HG02623 (cell line): ENCODE results near the gene NMT1.

ENCODE experiments used
- ATAC-seq: cut with Tn5 transposase; IDR thresholded peaks from one replicate; pipeline ENCODE4 v1.9.1; 2021; ENCODE audit warnings: moderate library complexity; ENCODE audit not compliant: unreplicated experiment

NMT1 gene

DNA sequence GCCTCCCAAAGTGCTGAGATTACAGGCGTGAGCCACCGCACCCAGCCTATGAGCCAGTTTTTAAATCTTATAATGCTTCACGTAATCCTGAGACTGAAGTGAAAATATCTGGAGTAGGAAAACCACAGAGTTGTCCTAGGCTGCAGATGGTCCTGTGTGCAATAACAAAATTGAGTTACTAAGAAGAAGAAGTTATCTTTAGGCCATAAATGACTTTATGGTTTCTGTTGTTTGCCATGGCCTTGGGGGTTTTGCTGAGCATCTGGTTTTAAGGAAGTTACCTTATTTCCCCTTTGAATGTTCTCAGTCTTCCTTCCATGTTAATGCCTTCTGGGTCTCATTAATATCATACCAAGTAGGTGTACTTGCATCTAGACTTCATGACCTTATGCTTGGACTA is 16.5 kb downstream of the NMT1 start:
- ATAC-seq, result no peak

DNA sequence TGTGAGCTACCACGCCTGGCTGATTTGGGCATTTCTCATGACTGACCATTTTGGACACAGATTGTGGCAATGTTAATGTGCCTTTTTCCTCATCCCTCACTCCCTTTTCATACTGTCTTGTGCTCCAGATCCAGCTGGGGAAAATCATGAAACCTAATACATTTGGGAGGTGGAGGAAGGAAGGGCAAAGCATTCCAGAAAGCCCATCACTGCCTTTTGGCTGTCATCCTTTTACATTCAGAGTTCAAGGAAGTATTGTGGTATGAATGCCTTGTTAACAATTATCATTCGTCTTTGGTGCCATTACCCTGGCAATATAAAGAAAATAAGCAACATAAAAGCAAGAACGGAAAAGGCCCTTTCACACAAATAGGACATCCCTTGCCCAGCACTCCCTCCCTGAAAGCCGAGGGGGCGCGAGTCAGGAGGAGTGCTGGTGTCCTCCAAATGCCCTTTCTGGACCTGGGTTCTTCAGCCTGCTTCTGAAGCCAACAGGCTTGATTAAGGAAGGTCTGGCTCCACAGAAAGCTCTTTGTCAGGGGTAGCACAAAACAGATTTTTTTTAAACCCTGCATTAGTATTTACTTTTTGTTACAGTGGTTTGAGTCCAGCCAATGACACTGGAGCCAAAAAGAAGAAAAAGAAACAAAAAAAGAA is 20.1 kb downstream of the NMT1 start:
- no peak for ATAC-seq

DNA sequence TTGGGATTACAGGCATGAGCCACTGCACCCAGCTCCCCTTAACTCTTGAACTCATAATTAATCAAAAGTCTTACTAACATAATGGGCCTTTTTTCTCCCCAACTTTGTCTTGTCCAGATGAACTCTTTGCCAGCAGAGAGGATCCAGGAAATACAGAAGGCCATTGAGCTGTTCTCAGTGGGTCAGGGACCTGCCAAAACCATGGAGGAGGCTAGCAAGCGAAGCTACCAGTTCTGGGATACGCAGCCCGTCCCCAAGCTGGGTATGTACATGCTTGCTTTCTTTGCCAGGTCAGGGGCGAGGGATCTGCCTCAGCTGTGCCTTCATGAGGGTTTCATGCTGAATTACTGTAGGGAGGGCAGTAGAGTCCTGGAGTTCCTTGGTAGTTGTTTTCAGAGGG is 25.3 kb downstream of the NMT1 start:
- no peak for ATAC-seq

DNA sequence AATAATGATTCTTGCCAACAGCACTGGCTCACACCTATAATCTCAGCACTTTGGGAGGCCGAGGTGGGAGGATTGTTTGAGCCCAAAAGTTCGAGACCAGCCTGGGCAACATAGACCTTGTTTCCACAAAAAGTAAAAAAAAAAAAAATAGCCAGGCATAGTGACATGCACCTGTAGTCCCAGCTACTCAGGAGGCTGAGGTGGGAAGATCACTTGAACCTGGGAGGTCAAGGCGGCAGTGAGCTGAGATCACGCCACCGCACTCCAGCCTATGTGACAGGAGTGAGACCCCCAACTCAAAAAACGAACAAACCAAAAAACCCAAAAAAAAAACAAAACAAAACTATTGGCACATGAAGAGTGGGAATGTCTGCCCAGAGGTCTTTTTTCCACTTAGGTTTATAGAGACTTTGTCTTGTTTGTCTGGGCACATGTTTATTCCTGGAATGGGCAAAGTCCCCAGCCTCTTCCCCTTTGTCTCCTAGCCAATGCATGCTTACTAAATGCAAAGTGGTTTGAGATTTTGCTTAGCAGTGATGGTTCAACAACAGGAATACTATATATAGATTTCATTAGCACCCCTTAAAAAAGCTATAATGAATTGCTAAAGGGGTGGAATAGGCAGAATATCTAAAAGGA is 25.9 kb downstream of the NMT1 start:
- no peak for ATAC-seq

DNA sequence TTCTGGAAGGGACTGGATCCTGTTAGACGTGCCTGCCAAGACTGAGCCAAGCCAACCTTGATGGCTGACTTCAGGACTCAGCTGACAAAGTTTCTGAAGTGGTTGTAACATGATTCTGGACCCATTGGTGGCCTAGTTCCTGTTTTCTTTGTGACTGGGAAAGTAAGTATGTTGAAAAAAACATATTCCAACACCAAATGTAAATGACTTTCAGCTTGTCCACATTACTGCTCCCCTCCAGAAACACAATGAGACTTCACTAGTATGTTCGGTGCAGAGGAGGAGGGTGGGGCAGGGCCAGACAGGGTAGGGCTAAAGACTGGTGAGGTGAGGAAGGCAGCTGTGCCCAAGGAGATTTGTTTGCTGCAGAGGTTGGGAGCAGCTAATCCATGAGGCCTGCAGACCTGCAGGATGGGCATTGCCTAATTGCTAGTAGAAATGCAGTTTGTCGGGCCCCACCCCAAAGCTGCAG is 26.4 kb downstream of the NMT1 start:
- ATAC-seq, result no peak

DNA sequence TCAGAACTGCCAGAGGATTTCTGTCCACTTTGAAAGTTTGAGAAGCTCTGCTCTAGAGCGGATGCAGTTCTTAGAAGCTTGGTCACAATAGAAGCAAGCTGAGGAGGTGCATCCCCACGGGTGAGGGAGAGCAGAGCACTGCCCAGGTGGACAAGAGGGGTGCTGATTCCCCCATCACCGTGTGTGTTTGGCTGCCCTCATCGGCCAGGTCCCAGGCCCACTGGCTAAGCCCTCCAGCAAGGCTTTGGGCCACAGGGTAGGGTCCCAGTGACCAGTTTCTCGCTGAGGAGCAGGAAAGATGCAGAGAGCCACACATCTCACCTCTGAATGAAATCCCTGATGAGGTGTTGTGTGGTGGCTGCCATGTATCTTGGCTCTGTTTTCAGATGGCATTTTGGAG is 26.9 kb downstream of the NMT1 start:
- ATAC-seq, result no peak

DNA sequence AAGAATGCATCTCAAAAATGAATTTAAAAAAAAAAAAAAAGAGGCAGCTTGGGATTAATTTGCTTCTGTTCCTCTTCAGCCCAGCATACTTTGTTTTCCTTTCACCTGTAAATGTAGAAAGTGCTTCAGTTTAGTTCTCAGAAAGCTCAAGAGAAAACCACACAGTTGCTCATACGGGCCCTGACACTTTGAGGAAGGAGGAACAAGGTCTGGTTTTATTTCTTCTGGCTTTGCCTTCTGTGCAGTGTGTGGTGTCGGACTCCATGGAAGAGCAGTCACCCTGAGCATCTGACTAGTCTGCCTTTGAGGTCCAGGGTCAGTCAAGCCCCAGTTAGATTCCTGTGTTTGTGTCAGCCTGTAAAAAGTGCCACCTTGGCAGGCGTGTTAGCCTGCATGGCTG is 27.6 kb downstream of the NMT1 start:
- no peak for ATAC-seq

DNA sequence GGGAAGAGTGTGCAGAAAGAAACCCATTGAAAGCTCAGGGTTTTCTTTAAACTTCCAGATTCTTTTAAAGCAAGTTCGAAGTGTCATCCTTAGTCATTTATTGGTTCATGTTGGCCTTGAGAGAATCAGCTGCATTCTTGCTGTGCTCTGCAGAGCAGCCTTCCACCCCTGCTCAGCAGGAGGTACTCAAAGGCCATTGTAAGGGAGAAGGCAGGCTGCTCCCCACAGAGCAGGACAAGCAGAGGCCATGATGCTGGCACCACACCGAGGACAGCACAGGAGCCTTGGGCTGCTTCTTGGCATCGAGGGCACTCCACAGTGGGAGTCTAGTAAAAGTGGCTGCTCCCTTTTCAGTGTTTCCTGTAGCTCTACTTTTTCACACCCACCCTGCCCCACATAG is 29.6 kb downstream of the NMT1 start:
- no peak for ATAC-seq

DNA sequence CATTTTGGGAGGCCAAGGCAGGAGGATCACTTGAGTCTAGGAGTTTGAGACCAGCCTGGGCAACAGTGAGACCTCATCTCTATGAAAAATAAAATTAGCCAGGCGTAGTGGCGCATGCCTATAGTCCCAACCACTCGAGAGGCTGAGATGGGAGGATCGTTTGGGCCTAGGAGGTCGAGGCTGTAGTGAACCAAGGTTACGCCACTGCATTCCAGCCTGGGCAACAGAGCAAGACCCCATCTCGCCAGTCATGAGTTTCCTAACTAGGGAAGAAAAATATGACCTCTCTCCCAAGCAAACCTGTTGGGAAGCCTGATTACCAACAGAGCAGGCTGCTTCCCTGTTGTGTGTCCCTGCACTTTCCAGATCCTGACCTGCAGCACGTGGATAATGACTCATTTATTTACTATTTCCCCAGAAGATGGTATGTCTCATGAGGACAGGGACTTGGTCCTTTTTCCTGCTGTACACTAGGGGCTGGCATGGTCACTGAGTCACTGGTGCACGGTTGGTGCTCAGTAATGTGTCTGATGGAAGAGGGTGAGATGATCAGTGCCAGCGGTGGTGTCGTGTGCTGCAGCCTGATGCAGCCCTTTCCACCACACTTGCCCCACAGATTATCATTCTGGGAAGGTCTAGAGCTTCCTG is 30.8 kb downstream of the NMT1 start:
- no peak for ATAC-seq

DNA sequence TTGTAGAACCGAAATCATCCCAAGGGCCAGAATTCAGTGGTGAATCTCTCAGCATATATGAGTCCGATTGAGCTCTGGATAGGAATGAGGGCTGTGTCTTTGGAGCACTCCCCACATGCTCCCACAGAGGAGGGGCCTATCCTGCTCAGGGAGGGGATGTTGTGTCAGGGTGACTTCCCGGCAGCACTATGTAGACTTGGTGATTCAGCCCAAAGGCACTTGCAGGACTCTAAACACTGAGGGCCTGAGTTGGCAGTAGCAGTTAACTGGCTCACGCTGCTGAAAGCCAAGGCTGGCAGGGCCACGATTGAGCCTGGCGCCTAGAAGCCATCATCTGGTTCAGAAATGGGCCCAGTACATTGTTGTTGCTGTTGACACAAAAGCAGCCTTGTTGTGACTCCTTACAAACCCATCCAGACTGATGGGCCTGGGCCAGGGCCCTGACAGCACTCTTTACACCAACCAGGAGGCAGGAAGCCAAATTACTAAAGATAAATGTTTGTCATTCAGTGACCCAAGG is 31.9 kb downstream of the NMT1 start:
- no peak for ATAC-seq

DNA sequence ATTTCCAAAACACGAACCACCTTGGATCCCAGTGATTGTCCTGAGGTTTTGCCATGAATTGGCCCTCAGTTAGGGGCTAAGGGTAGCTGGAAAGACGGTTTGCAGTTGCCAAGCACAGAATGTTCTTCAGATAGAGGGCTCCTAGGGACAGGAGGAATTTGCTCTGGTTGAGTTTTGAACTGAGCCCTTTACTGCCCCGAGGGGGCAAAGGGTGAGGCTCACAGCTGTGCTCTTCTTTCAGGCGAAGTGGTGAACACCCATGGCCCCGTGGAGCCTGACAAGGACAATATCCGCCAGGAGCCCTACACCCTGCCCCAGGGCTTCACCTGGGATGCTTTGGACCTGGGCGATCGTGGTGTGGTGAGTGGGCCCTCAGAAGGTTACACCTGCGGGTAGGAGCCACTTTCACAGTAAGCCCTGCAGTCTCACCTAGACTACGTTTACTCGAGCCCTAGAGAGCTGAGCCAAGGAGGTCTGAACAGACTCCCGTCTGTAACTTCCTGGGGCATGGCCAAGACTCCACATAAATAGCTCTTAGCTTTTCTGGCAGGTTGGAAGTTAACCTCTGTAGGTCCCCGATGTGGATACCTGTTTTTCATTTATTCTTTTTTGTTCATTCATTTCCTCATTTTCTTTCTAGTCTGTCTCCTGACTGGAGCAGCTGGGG is 32.5 kb downstream of the NMT1 start:
- no peak for ATAC-seq

DNA sequence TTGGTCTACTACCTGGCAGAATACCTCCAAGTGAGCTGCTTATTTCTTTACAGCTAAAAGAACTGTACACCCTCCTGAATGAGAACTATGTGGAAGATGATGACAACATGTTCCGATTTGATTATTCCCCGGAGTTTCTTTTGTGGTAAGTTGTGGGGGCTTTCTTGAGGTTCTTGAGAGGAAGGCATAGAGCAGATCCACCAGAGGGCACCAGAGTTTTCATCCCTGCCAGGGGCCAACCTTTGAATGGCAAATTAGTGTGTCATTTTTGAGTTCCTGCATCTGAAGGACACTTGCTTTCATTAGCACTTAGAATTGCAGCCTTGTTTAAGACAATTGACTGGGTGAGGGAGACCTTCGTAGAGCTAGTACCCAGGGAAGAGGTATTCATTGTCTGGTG is 35.0 kb downstream of the NMT1 start:
- no peak for ATAC-seq

DNA sequence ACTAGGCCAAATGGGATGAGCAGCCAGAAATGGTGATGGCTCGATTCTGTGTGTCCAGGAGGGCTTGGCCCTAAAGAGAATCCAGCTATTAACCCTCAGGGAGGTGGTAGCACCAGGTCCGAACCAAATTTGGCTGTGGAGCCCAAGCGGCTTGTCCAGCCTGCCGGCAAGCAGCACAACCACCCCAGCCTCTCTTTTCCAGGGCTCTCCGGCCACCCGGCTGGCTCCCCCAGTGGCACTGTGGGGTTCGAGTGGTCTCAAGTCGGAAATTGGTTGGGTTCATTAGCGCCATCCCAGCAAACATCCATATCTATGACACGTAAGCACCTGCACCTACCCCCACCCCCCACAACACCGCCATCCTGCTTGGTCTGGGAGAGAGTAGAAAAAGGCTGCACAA is 35.8 kb downstream of the NMT1 start:
- no peak for ATAC-seq

DNA sequence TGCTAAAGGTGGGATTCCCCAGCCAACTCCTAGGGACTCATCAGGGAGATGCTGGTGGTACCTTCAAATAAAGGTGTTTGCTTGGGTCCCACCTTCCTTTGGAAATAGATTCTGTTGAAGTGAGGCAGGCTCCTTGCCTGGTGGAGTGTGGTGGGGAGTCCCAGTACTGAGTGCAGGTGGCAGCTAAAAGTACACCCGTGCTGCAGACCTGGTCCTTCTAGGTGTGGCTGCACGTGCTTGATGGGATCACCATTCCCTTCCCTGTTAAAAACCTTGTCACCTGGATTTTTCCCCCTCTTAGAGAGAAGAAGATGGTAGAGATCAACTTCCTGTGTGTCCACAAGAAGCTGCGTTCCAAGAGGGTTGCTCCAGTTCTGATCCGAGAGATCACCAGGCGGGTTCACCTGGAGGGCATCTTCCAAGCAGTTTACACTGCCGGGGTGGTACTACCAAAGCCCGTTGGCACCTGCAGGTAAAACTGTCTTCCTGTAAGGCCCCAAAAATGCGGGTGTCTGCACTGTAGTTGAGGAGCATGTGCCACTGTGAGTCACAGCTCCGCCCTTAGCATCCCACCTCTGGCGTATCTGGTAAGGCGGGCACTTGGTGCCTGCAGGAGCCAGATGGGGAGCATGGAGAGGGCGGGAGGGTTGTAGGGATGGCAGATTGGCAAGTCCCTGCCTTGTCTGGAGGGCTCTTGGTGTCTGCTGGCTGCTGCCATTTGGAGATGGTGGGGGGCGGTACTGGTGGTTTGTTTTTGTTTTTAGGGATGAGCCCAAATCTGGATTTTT is 37.2 kb downstream of the NMT1 start:
- no peak for ATAC-seq

DNA sequence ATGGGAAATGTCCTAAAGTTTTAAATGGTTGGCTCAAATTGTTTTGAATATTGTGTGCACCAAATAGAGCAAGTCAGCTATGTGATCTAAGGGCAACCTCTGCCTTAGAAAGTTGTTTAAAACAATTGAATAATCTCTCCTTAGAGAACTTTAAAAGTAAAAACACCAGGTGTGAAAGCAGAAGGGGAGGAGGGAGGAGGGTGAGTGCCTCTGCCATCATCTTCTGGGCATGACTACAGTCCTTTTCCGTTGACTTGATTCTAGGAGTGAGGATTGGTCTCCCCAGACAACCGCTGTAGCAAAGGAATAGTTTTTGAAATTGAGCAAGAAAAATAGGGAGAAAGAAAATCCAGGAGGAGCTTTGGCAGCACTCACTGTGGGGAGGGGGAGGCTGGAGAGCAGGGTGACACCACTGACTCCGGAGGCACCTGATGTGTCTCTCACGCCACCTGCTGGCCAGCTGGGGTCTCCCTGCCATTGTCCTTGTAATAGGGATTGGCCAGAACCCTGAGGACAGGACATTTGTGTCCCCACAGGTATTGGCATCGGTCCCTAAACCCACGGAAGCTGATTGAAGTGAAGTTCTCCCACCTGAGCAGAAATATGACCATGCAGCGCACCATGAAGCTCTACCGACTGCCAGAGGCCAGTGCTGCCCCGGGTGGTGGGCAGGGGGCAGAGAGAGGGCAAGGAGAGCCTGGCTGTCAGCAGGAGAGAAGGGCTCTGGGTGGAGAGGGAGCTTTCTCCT is 37.9 kb downstream of the NMT1 start:
- ATAC-seq, result no peak

DNA sequence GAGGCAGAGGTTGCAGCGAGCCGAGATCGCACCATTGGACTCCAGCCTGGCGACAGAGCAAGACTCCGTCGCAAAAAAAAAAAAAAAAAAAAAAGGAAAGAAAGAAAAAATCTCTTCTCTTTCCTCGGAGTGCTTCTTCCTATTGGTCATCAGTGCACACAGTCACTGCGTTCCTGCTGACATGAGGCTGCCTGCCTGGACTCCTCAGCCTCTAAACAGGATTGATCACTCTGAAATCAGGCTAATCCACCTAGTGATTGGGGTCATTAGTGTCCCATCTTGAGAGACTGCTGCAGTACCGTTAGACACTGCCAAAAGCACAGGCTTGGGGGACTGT is 40.4 kb downstream of the NMT1 start:
- no peak for ATAC-seq

DNA sequence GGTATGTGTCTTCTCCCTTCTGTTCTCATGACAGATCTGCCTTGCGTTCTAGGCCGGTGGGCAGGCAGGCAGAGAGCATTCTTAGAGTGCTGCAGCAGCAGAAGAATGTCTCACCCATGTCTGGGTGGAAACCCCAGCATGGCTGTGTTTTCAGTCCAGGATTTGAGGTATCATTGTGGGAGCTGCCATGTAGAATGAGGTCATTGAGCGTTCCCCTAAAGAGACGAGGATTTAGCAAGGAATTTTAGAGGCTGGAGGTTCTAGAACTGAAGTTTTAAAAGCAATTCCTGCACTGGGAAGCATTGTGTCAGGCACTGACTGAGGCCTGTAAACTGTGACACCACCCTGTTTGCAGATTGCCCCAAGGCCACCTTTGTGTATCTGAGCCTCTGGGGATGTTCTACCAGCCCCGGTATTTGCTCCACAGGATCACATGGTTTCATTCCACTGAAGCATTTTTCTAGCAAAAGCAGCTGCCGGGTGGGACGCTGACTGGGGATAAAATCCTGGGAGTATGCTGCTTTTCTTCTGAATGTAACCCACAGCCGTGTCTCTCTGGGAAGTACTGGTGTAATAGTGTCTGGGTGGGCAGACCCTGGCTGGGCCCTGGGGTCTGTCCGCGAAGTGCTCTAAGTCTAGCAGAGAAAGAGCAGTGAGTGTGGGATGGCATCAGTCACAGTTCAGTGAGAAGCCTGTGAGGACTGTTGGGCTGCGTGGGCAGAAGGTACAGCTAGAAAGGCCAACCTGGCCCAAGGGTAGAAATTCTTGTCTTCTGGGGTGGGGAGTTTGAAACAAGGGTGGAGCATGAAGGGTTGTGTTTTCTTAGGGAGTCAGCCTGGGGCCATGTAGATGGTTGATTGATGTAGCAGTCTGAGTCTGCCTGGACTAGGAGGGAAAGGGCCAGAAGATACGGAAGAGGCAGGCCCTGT is 41.0 kb downstream of the NMT1 start:
- no peak for ATAC-seq

DNA sequence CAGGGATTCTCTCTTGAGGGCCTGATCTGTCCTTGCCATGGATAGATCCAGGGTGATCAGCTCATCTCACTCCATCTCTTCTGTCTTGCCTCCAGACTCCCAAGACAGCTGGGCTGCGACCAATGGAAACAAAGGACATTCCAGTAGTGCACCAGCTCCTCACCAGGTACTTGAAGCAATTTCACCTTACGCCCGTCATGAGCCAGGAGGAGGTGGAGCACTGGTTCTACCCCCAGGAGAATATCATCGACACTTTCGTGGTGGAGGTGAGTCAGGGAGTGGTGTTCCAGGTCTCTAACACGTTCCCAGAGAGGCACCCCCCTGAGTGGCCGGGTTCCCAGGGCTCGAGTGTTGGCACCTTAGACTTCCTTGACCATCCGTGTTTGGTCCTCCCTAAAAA is 41.7 kb downstream of the NMT1 start:
- ATAC-seq, result no peak

DNA sequence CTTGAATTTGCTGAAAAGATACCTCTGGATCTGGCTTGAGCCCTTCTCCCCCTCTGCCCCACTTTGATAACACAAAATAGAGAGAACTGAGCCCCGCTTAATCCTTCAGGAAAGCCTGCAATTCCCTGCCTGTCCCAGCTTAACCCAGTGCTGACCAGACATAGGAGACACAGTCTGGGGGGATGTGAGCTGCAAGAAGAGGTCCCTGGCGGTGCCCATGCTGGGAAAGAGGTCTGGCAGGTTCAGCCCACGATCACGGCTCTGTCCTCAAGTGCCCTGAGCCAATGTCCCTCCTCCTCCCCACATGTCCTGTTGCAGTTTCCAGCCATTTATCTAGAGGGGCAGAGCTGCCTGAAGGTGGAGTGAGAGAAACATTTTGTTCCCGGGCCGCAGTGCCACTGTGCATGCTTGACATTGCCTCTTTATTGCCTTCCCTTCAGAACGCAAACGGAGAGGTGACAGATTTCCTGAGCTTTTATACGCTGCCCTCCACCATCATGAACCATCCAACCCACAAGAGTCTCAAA is 42.2 kb downstream of the NMT1 start:
- no peak for ATAC-seq
